ENCODE measurements around the gene SPTBN1.
"Not testable (repeated sequence)": the region's sequence is repeated elsewhere in the genome, so short reads cannot be mapped to it uniquely, and the experiment has no call there.

The SPTBN1 gene

GRCh38 chr2:54672590-54673456, 216.7 kb downstream of the SPTBN1 start:
- no peak for DNase-seq (ENCODE audit: low read depth)

DNA sequence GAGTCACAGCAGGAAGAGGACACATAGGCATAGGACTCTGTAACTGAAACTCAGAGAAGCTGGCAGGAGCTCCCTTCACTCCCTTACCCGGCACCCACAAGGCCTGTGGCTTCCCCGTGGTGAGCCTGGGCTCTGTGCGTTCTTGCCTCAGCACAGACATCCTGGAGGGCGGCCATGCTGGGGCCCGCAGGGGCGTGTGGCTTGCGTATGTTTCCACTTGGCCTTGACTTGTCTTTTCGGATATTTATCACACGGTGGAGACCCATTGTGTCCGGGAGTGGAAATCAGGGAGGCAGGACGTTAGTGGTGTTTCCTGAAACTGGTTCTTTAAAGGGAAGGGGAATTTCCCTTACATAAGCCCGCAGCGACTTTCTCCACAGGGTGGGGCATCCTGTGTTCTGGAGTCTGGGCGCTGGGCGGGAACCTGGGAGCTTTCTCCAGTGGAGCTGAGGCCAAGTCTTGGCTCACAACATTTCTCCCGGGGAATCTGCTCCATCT, 217.4 kb downstream of the SPTBN1 start:
- no peak for DNase-seq (ENCODE audit: low read depth)

DNA sequence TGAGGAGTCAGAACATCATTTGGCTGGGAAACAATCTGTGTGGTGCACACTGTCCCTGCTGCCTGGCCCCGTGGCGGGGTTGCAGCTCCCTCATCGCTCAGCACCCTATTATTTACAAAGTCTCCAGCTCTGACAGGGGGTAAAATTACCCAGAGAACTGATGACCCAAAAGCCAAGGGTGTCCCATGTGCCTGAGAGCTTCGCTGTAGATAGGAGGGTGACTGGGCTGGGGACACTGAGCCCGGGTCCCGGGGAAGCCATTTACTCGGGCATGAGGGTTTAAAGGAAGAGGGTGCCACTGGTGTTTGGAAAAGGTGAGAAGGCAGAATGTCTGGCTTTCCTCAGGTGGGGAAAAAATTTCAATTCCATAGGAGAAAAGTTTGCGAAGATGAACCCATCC, 219.2 kb downstream of the SPTBN1 start:
- no peak for DNase-seq (ENCODE audit: low read depth)

DNA sequence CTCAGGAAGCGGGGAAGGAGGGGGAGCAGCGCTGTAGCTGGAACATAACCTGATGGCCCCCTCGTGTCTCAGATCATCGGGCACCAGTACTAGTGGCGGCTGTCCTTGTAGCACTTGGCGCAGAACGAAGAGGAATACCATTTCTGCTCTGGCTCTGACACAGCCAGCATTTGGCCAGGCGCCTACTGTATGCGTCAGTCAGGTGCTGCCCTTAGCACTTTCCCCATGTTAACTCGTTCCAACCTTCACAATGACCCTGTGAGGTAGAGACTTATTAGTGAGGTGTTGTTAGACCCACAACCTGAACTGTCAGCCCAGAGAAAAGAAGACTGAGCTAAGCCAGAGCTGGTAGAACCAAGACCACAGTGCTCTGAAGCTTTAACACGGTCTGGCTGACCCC, 219.6 kb downstream of the SPTBN1 start:
- no peak for DNase-seq (ENCODE audit: low read depth)

- no peak for DNase-seq (ENCODE audit: low read depth)
These were observed 220.5 kb downstream of the SPTBN1 start for GRCh38 chr2:54676656-54677055.

DNA sequence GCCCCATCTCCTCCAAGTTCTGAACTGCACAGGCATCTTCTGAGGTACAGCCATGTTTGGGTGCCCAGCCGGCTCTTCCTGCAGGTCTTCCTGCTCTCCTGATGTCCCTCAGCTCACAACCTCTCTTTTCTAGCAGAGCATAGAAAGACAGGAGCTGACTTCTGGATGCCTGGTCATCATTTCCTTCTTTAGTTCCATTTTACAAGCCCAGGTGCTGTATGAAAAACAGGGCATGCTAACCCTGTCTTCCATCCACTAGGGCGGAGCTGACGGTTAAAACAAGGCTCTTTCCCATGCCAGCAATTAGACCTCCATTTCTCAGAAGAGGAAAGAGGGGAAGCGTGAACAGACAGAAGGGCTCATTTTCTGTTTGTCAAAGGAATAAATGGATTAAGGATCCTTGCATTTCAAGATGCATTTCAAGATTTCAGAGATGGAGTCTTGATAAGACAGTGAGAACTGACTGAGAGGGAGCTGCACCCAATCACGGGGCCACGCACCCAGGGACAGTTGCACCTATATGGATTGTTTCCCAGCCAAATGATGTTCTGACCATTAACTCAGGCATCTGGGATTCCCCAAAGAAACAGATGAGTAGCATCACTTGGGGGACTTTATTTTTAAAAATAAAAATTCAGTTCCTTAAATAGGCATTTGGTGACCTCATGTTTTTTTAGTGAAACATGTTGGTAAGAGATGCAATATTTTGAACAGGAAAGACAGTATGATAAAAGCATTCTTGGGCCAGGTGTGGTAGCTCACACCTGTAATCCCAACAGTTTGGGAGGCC, 221.5 kb downstream of the SPTBN1 start:
- DNase-seq (ENCODE audit: low read depth) = no peak

DNA sequence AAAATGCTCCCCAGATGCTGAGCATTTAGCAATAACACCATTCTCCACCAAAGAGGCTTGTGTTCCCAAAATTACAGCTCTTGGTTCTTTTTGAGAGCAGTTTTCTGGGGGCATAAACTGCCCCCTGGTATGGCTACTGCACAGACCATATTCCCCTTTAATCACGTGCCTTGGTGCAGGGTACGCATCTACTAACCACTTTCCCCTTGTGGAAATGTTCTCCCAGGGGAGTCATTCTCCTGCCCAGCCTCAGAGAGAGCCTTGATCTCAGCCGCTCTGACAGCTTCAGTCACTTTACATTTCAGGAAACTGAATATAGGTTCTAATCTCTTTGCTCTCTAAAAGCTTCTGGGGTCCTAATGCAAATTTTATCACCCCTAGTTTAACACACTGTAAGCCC, 222.6 kb downstream of the SPTBN1 start:
- DNase-seq (ENCODE audit: low read depth) = no peak

GRCh38 chr2:54680397-54681041, 224.4 kb downstream of the SPTBN1 start:
- no peak for DNase-seq (ENCODE audit: low read depth)

GRCh38 chr2:54681416-54681815, 225.3 kb downstream of the SPTBN1 start:
- no peak for DNase-seq (ENCODE audit: low read depth)

DNA sequence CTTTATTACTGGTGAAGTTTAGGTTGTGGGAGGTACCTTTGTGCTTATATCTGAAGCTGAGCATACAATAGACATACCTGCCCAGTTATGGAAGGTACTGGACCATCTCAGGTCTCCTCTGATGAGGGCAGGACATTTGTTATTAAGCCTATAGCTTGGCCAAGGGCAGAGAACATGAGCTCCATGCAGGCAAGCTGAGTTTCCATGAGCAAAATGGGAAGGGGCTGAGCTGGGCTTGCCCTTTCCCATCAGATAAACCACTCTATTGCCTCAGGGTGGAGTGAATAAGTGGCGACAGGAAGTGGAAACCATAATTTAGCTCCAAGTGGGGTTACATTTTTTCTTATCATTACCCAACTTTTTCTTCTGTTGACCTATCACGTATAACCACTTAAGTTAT, 227.5 kb downstream of the SPTBN1 start:
- no peak for DNase-seq (ENCODE audit: low read depth)

DNA sequence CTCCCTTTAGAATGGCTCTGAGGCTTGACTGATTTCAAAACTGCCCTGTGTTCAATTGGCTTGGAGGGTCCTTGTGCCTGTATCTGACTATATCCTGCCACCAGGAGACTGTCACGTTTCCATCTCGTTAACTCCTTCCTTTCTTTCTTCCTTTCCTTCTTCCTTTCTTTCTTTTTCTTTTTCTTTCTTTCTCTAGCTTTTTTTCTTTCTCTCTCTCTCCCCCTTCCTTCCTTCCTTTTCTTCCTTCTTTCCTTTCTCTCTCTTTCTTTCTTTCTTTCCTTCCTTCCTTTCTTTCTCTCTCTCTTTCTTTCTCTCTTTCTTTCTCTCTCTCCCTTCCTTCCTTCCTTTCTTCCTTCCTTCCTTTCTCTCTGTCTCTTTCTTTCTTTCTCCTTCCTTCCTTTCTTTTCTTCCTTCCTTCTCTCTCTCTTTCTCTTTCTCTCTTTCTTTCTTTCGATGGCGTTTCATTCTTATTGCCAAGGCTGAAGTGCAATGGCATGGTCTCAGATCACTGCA, 229.2 kb downstream of the SPTBN1 start:
- DNase-seq (ENCODE audit: low read depth) = no peak

GRCh38 chr2:54687595-54688152, 231.5 kb downstream of the SPTBN1 start:
- DNase-seq (ENCODE audit: low read depth) = no peak

- DNase-seq (ENCODE audit: low read depth) = no peak
These were observed 235.5 kb downstream of the SPTBN1 start for GRCh38 chr2:54691445-54692135.

GRCh38 chr2:54692556-54692955, 236.4 kb downstream of the SPTBN1 start:
- DNase-seq (ENCODE audit: low read depth) = no peak

GRCh38 chr2:54695378-54695777, 239.3 kb downstream of the SPTBN1 start:
- DNase-seq (ENCODE audit: low read depth) = no peak

GRCh38 chr2:54697934-54698333, 241.8 kb downstream of the SPTBN1 start:
- DNase-seq (ENCODE audit: low read depth) = no peak

GRCh38 chr2:54698926-54699325, 242.8 kb downstream of the SPTBN1 start:
- not testable (repeated sequence) for DNase-seq (ENCODE audit: low read depth)

DNA sequence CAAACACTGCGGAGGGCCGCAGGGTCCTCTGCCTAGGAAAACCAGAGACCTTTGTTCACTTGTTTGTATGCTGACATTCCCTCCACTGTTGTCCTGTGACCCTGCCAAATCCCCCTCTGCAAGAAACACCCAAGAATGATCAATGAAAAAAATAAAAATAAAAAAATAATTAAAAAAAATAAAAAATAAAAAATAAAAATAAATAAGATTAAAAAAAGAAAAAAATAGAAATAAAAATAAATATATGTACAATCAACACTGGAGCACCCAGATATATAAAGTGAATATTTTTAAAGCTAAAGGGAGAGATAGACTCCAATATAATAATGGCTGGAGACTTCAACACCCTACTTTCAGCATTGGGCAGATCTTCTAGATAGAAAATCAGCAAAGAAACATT, 243.5 kb downstream of the SPTBN1 start:
- no peak for DNase-seq (ENCODE audit: low read depth)

GRCh38 chr2:54701029-54701428, 244.9 kb downstream of the SPTBN1 start:
- DNase-seq (ENCODE audit: low read depth) = no peak

DNA sequence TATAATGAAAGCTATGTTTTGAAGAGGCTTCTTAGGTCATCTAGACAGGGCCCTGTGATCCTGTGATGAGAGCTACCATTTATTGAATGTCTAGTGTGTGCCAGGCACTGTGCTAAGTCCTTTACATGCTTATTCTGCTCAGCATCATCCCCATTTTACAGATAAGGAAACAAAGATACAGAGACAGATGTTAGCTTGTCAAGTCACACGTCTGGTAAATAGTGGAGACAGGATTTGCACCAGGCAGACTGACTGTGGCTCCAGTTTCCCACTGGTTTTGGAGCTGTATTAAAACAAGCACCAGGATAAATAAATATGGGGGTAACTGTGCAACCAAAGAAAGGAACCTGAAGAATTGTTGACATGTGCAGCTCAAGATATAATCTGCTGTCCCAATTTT, 248.1 kb downstream of the SPTBN1 start:
- no peak for DNase-seq (ENCODE audit: low read depth)
